HL-60/S4 treated with retinoic acid at 250 ng/mL for 4 days and 3 days (cell line): ENCODE measurements around the gene ST6GALNAC2.
"Not testable (repeated sequence)": the region's sequence is repeated elsewhere in the genome, so short reads cannot be mapped to it uniquely, and the experiment has no call there.

Experiments used
- in situ Hi-C: fragments of 300-500 bp; cut with MboI; formaldehyde crosslinking; loops from 2 replicates; pipeline ENCODE4 v1.7.0; 2022; ENCODE audit warnings: low sequenced_read_pairs

Gene ST6GALNAC2

DNA sequence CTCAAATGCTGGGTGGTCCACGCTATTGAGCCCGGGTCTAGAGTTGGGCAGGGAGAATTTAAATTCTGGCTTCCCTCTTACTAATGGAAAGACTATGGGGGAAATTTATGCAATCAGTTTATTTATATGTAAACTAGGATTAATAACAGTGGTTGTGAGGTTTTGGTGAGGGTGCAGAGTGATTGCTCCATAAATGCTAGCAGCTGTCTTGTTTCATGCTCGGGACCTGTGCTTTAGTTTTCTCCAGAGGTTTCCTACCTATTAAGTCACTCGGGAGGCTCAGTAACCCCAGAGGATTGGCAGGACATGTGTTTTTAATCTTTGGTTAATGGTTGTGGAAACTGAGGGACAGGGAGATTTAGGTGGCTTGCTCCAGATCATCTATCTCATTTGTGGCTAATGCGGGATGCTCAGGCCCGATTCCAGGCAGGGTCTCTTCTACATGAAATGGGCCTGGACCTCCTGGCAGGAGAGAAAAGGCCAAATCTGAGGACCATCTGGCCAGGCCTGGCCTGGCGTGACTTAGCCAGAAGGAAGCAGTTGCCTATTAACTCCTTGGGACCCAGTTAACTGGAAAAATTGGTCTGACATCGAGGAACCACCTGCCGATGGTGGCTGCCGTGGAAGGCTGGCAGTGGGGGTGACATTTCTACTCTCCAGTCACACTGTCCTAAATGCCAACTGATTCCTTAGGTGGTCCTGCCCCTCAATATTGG, 43.8 kb downstream of the ST6GALNAC2 start:
- in situ Hi-C loops = no loop called here

DNA sequence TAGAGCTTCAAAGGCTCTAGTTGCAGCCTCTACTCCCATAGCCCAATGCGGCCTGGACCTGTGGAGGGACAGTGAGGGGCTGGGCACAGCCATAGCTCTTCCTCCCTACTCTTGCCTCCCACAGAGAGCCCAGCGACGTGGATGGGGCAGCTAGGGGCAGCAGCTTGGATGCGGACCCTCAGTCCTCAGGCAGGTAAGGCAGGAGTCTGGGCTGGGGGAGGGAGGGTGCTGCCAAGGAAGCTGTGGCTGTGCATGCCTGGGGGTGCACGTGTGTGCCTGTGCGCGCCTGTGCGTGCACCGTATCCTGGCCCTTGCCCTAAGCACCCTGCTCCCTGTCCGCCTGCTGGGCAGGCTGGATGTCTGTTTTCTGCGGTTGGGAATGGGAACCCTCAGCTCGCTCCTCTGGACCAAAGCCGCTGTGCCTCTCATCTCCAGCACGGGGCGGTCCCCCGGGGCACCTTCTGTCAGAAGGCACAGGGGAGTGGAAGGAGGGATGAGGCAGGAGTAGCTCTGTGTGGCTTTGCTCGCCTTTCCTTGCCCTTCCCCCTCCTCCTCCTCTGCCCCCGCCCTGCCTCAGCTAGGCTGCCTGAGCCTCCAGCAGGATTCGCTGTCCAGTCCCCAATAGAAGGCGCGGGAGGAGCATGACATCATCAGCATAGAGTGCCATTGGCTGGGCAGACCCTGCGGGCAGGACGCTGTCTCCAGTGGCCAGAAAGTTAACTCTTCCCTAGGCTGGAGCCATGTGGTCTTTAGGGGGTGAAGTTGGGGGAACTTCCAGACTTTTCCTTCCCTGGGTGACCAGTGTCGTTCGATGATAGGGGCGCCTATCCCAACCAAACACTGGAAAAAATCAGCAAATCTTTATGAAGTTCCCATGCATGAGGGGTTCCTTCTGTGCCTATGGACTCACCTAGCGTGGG, 45.0 kb downstream of the ST6GALNAC2 start:
- in situ Hi-C loops = no loop called here

DNA sequence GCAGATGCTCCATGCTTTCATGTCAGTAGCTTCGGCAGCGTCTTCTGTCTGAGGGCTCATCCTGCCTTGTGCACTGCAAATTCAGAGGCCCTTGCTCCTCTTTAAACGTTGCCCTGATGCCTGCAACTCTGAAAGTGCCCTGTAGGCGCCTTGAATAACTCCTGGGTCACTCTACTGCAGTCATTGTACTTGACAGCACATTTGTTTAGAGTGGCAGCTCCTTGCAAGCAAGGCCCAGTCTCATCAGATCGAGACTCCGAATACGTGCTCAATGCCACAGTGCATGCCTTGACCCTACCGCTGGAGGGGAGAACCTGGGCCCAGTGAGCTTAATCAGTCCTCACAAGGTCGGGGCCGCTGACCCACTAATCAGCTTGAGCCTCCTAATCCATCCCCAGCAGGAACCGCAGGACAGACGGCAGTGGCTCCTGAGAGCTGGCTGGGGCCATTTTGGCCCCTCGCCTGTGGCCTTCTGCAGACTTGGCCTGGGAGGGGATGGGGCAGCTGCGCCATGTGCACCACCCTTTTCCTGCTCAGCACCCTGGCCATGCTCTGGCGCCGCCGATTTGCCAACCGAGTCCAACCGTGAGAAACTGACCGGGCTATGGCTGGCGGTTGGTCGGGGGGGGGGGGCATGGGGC, 45.9 kb downstream of the ST6GALNAC2 start, which contains the start of gene PRCD:
TSS of gene PRCD (plus strand) at position 414 of the 641 bp plus-strand sequence. CDS start at position 512, 98 bp downstream.
- in situ Hi-C loops = no loop called here

DNA sequence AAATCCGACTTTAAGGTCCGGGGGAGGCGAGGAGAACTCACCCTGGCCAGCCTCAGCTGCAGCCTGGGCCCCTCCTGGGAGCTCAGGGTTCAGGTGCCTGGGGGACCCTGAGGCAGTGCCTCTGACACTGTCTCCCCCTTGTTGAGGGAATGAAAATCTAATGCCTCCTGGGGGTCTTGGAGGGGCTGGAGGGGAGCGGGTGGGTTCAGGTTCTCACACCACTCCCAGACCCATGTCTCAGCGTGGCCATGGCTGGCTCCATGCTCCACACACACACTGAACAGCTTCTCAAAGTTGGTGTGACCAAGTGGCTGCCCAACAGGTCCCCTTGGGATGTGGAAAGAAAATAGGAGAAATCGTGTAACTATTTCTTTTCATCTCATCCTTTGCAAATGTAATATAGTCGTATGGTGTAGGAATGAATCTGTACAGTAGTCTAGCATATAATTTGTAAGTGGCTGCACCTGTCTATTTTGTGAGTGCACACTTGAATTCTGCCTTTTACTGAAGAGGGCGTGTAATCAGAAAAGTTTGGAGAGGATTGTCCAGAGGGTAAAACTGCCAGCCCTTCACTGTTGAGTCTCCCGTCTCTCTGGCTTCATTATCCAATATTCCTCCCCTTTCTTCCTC, 46.6 kb downstream of the ST6GALNAC2 start:
- in situ Hi-C loops = no loop called here

DNA sequence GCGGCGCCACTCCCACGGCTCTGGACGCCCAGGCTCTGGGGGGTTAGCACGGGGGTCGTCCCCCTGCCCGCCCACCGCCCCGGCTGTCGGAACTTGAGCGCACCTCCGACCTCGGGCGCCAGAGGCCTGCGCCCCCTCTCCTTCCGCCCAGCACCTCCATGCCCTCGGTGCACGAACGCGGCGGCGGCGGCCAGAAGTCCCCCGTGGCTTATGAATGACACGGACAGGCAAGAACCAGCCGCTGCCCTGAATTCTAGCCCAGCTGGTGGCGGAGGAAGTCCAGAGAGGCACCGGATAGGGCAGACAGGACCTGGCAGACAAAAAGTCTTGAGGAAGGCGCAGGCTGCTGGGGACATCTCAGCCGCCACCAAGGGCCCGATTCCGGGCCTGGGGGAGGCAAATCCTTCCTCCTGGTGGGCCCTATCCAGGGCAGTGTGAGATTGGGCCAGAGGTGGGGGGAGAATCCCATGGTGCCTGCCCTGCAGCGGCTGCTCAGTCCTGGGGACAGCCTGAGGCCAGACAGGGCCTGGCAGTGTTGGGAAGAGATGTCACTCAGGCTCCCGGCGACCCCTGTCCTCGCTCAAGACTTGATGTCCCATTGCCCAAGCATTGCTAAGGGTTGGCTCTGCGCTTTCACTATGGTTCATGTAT, 47.3 kb downstream of the ST6GALNAC2 start:
- in situ Hi-C loops = no loop called here

DNA sequence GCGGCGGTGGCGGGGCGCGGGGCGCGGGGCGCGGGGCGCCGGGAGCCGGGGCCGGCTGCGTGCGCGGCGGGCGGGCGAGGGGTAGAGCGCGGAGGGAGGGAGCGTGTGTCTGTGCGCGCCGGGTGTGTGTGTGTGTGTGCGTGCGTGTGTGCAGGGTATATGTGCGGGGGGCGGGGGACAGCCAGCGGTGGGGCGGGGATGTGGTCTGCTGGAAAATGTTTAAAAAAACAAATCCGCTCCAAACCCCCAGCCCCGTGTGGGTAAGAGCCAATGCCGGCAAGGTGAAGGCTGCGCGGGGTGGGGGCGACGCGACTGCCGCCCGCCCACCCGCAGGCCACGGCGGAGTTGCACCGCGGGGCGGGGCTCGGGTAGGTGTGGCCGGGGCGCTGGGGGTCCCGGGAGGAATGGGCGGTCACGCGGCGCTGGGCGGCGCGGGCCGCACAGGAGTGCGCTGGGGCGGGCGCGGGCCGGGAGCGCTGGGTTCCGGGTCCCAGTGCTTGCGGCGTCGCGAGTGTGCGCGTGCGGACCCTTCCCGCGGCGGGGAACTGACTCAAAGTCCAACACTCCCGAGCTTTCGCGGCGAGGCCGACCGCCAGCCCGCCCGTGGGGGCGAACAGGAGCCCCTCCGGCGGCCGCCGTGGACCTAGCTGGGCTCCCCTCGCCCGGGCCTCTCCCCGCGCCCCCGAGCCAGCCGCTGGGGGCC, 47.9 kb downstream of the ST6GALNAC2 start, which contains the start of gene CYGB:
TSS of gene CYGB (minus strand) at position 132 of the 703 bp plus-strand sequence. CDS start 167 bp downstream, outside the sequence.
- in situ Hi-C loops = no loop called here

DNA sequence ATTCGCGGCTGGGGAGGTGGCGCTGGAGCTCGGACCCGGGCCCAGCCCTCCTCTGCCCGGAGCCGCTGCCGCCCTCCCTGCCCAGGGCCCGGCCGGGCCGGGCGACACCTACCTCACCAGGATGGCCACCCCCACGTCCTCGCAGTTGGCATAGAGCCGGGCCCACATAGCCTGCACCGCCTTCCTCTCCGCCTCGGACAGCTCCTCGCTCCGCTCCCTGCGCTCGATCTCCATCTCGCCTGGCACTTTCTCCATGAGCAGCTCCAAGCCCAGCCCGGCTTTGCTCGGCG, 48.4 kb downstream of the ST6GALNAC2 start:
- in situ Hi-C loops = no loop called here

DNA sequence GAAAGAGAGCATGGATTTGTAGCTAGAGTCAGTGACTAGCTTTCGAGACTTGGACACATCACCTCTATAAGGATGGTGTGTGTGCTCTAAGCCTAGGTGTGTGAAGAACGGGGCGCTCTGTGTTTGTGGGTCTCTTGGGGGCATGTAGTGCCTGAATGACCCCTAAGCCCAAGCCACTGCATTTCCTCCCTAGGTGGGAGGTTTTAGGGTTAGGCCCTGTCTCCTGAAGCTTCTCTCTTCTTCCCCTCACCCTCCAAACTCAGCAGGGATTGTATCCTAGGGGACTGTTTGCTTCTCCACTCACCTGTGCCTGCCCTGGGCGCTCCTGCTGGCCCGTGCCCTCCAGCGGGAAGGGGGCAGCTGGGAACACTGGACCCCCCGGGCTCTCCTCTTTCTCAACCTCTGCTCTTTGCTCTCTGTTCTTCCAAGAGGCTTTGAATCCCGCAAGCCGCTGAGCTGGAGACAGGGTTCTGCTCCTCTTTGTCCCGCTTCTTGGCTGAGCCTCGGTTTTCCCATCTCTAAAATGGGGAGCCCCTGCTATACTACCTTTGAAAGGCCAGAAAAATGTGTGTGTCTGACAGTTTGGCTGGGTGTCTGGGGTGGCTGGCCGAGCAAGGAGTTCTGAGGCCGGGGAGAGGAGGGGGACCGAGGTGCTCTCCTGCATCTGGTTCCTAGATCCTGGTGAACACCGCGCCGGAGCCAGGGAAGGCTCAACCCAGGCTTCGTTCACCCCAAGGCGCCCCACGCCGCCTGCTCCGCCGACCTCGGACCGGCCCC, 49.0 kb downstream of the ST6GALNAC2 start:
- in situ Hi-C loops = no loop called here

DNA sequence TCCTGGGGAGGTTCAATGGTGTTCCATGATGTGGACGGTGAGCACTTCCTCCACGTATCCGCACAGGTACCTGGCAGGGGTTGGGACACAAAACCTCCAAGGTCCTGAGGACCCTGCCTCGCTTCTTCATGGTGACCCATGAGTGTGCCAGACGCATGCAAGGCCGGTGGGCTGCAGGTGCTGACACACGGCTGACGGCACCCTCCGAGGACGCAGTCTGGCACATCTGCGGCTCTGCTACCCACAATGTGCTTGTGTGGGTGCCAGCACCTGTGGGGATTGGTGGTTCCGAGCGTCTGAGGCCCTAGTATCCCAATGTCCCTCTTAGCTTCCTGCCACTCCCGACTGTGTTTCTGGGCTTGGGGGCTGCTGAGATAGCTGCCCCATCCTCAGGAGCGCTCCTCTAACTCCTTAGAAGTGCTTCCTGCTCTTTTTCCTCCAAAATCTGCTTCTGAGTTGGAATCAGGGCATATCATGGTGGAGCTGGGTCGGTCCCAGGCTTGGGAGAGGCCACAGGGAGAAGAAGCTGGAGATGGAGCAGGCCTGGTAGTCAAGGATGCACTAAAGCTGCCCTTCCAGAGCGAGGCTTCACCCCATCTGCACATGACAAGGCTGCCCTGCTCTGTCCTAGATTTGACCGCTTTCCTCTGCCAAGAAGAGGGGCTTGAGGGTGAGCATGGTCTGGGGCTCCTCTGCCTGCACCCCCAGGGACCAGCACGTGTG, 49.7 kb downstream of the ST6GALNAC2 start:
- in situ Hi-C loops = no loop called here

DNA sequence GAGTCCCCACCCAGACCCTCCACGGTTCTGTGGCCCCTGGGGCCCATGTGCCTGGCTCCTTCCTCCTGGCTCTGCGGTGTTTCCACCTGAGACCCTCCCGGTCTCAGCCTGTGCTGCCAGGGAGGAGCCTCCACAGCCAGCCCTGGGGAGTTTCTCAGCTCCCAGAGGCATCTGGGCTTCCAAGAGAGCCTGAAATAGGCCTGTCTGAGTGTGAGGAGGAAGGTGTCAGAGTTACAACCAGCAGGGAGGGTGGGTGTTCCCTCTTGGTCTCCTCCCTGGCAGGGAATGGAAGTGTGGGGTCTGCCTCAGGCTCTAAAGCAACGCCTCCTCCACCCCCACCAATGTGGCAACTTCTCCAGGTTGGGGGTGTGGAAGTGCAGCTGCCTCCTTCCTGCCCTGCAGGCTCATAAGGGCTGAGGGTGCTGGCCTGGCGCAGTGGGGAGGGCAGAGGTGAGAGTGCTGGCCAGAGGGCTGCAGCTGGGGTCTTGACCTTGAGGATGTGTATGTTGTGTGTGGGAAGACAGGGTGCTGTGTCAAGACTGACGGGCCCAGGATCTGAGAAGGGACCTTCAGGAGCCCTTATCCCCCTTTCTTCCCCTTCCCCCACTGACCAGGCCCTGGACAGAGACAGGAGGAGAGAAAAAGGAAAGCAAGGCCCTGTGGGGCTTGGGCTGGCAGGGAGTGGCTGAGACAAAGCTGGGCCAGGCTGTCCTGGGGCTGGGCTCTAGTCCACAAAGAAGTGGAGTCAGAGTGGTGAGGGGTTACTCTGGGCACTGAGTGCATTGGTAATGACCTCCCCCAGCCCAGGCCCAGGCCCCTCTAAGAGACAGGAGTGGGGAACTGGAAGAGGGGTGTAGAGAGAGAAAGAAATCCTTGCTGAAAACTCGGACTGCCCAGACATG, 50.6 kb downstream of the ST6GALNAC2 start:
- in situ Hi-C loops = no loop called here

DNA sequence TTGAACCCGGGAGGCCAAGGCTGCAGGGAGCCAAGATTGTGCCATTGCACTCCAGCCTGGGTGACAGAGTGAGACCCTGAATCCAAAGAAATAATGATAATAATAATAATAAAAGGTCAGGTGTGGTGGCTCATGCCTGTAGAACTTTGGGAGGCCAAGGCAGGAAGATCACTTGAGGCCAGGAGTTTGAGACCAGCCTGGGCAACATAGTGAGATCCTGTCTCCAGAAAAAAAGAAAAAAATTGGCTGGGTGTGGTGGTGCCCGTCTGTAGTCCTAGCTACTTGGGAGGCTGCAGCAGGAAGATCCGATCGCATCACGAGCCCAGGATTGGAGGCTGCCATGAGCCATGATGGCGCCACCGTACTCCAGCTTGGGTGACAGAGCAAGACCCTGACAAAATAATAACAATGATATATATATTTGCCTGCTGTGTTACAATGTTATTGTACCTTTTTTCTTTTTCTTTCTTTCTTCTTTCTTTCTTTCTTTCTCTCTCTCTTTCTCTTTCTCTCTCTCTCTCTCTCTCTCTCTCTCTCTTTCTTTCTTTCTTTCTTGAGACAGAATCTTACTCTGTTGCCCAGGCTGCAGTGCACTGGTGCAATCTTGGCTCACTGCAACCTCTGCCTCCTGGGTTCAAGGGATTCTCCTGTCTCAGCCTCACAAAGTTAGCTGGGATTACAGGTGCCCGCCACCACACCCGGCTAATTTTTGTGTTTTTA, 51.9 kb downstream of the ST6GALNAC2 start:
- in situ Hi-C loops = not testable (repeated sequence)

DNA sequence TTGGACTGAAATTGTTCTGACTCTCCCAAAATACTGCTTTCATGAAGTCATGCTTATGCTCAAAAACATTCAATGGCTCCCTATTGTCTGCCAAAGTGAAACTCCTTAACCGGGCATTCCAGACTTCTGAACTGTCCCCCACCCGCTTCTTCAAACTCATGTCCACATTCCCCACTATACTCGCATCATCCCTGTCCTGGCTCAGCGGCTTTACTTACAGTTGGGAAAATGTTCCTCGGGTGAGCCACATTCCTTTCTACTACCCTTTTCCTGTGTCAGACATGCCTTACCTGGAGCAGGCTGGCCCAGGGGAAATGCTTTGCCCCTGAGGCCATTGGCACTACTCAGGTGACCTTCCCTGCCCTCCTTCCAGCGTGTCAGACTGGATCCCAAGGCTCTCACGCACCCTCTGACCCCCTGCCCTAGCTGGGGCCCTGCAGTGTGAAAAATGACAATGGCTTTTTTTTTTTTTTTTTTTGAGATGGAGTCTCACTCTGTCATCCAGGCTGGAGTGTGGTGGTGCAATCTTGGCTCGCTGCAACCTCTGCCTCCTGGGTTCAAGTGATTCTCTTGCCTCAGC, 53.5 kb downstream of the ST6GALNAC2 start:
- in situ Hi-C loops = no loop called here

DNA sequence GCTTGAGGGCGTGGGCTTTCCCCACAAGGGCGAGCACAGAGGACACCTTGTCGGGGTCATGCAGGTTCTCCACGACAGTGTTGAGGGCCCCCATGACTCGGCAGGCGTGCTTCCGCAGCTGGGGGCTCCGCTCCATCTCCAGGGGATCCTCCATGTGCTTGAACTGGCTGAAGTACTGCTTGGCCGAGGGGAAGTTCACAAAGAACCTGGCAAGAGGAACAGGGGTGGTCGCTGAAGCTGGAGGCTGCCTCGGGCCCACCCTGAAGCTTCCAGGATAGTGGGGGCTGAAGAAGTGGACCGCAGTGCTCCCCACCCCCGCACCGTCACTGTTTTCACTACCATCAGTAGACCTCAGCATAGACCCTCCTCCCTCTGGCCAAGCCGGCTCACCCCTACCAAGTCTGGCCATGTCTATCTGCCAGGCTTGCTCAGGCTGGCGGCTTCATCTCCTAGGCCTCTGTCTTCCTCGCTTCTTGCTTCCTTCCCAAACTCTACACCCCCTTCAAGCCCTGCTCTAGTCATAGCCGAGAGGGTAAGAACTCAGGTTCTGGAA, 54.1 kb downstream of the ST6GALNAC2 start:
- in situ Hi-C loops = no loop called here

DNA sequence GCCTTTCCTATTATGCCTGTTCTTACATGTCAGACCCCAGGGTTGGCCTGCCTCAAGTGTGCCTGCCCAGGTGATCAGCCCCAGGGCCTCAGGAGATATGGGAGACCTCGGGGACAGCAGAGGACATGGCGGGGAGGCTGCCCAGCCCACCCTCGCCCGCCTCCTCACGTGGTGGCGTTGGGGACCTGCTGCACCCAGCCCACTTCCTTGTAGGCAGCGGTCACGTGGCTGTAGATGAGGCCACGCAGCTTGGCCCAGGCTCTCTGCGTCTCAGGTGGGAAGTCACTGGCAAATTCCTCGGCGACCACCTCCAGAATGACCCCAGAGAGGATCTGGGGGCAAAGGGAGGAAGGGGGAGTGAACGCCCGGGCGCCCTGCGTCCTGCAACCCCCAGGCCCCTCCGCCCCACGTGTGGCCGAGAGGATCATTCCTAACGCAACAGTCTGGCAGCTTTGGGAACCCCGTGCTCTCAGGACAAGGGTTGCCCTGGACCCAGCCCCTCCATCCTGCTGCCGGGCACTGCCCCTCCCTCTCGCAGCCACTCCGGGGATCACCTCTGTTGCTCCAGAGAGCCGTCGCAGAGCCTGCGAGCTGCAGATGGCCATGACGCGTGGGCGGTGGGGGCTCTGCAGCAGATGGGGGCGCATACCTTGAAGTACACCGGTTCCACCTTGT, 54.7 kb downstream of the ST6GALNAC2 start:
- in situ Hi-C loops = no loop called here

DNA sequence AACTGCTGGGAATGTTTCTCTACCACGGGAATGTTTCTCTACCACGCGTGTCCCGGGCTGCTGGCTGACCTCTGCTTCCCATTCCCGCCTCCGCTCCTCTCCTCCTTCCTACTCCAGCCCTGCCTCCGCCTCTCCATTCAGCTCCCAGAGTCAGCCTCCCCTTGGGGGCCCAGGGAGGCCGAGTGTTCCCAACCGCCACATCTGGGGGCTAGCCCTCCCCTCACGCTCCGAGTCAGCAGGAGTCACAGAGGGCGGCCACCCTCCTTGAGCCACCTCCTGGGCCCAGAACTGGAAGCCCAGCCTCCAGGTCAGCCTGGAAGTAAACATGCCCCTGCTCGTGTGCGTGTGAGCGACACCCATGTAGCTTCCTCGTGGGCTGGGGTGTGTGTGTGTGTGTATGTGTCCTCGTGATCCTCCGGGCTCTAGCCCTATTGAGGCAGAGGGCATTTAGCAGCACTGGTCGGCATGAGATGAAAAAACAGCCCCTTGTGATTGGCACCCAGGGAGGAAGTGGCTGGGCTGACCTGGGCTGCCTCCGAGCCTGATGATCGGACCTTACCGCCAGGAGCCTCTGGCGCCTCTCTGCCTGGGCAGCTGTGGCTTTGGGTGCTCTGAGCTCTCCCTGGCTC, 55.5 kb downstream of the ST6GALNAC2 start:
- in situ Hi-C loops = no loop called here
